IMR-90 (cell line): Measurements from ENCODE around the gene CLIP3. TPM values are rescaled to one million over a fixed set of nuclear protein-coding genes. Genes with fewer than 3 reads are reported as not detected.

Experiments
- ATAC-seq: fragments of 200-7000 bp; cut with Tn5 transposase; 2 replicates; pipeline ENCODE4 v1.9.1; 2020; ENCODE audit warnings: low read depth, mild to moderate bottlenecking, moderate library complexity
- BruUV-seq: library from RNA; stranded (reverse); fragments of 400-500 nt; replicated peaks from 2 replicates; lab custom pipeline; 2021; lab: Mats Ljungman, UMichigan
- CTCF ChIA-PET: fragments of 300-600 bp; formaldehyde crosslinking; extraction: SDS; loops from one replicate; lab custom pipeline; 2021; ENCODE audit warnings: antibody characterized with exemption; lab: Yijun Ruan, JAX
- POLR2A ChIA-PET: fragments of 300-600 bp; sonication (Branson Sonifier 250); formaldehyde crosslinking; loops from one replicate; lab custom pipeline; 2022; ENCODE audit warnings: antibody characterized with exemption; ENCODE audit not compliant: unreplicated experiment; lab: Charles Lee
- DNase-seq: peaks from one replicate; pipeline ENCODE4 v3.0.0; 2013
- H2AFZ ChIP-seq: replicated peaks from 2 replicates; pipeline ENCODE3; 2013; ENCODE audit warnings: low read length, mild to moderate bottlenecking; ENCODE audit not compliant: poor library complexity
- H2AK5ac ChIP-seq: 2 replicates; pipeline ENCODE4 v1.6.1; 2013; ENCODE audit warnings: low read depth, low read length, inconsistent platforms
- H2AK9ac ChIP-seq: replicated peaks from 2 replicates; pipeline ENCODE3; 2013; ENCODE audit warnings: mild to moderate bottlenecking, low read depth, low read length, moderate library complexity; ENCODE audit not compliant: poor library complexity
- H2BK120ac ChIP-seq: 2 replicates; pipeline ENCODE4 v1.6.1; 2013; ENCODE audit warnings: low read depth, low read length, inconsistent platforms
- H2BK15ac ChIP-seq: 3 replicates; pipeline ENCODE4 v1.6.1; 2013; ENCODE audit warnings: low read depth, low read length, inconsistent platforms
- H2BK20ac ChIP-seq: 2 replicates; pipeline ENCODE4 v1.6.1; 2013; ENCODE audit warnings: low read depth, mild to moderate bottlenecking, inconsistent platforms, low read length, moderate library complexity
- H2BK5ac ChIP-seq: 2 replicates; pipeline ENCODE4 v1.6.1; 2013; ENCODE audit warnings: mild to moderate bottlenecking, low read depth, low read length, inconsistent platforms; ENCODE audit not compliant: poor library complexity, severe bottlenecking
- H3K14ac ChIP-seq: replicated peaks from 2 replicates; pipeline ENCODE4 v1.6.1; 2013; ENCODE audit warnings: low read depth, low read length, inconsistent platforms
- H3K18ac ChIP-seq: 2 replicates; pipeline ENCODE4 v1.6.1; 2013; ENCODE audit warnings: low read depth, low read length, control low read depth
- H3K23ac ChIP-seq: 2 replicates; pipeline ENCODE4 v1.6.1; 2013; ENCODE audit warnings: low read depth, low read length, inconsistent platforms
- H3K27ac ChIP-seq: 2 replicates; pipeline ENCODE4 v1.5.1; 2013; ENCODE audit warnings: mild to moderate bottlenecking, control low read depth, low read length; ENCODE audit not compliant: insufficient read depth
- H3K27me3 ChIP-seq: 2 replicates; pipeline ENCODE4 v1.6.1; 2013; ENCODE audit warnings: low read length; ENCODE audit not compliant: control insufficient read depth, insufficient read depth
- H3K36me3 ChIP-seq: 2 replicates; pipeline ENCODE4 v1.6.1; 2013; ENCODE audit warnings: low read length, mixed read lengths; ENCODE audit not compliant: control insufficient read depth, insufficient read depth
- H3K4ac ChIP-seq: 2 replicates; pipeline ENCODE4 v1.6.1; 2013; ENCODE audit warnings: low read depth, low read length, inconsistent platforms
- H3K4me1 ChIP-seq: 2 replicates; pipeline ENCODE4 v1.6.1; 2013; ENCODE audit warnings: low read length, mixed read lengths; ENCODE audit not compliant: control insufficient read depth, insufficient read depth
- H3K4me2 ChIP-seq: 2 replicates; pipeline ENCODE4 v1.6.1; 2013; ENCODE audit warnings: low read depth, mild to moderate bottlenecking, control low read depth, low read length, moderate library complexity
- H3K4me3 ChIP-seq: 2 replicates; pipeline ENCODE4 v1.5.1; 2013; ENCODE audit warnings: low read depth, mild to moderate bottlenecking, control low read depth, low read length, moderate library complexity; ENCODE audit not compliant: insufficient read depth
- H3K56ac ChIP-seq: 2 replicates; pipeline ENCODE4 v1.6.1; 2013; ENCODE audit warnings: low read length, inconsistent platforms; ENCODE audit not compliant: insufficient read depth; ENCODE audit errors: extremely low read depth
- H3K79me1 ChIP-seq, 2 experiments: 2 replicates each; pipeline ENCODE4 v1.6.1; 2013; ENCODE audit warnings: low read length in 2 of 2, inconsistent platforms in 1 of 2, low read depth in 1 of 2
- H3K9ac ChIP-seq: 2 replicates; pipeline ENCODE4 v1.6.1; 2013; ENCODE audit warnings: low read depth, low read length, control low read depth
- H3K9me1 ChIP-seq: 2 replicates; pipeline ENCODE4 v1.6.1; 2013; ENCODE audit warnings: low read length, inconsistent platforms; ENCODE audit not compliant: insufficient read depth
- H3K9me3 ChIP-seq: 2 replicates; pipeline ENCODE4 v1.6.1; 2013; ENCODE audit warnings: low read length; ENCODE audit not compliant: control insufficient read depth, insufficient read depth
- H4K20me1 ChIP-seq: 2 replicates; pipeline ENCODE4 v1.6.1; 2013; ENCODE audit warnings: low read length, inconsistent platforms; ENCODE audit not compliant: insufficient read depth
- H4K5ac ChIP-seq: 2 replicates; pipeline ENCODE4 v1.6.1; 2013; ENCODE audit warnings: mild to moderate bottlenecking, low read depth, low read length, control low read depth
- H4K8ac ChIP-seq, 2 experiments: 2 replicates each; pipeline ENCODE4 v1.6.1; 2013; ENCODE audit warnings: low read depth in 2 of 2, low read length in 2 of 2, control low read depth in 1 of 2, inconsistent platforms in 1 of 2
- H4K91ac ChIP-seq: 2 replicates; pipeline ENCODE4 v1.6.1; 2013; ENCODE audit warnings: low read depth, low read length, inconsistent platforms; ENCODE audit not compliant: insufficient read depth
- BHLHE40 ChIP-seq: fragments of 150-350 bp; IDR thresholded peaks from 2 replicates; pipeline ENCODE4 v1.6.1; 2016; ENCODE audit warnings: mild to moderate bottlenecking, low read depth, low read length
- CEBPB ChIP-seq: IDR thresholded peaks from 2 replicates; pipeline ENCODE4 v1.6.1; 2012; ENCODE audit warnings: low read depth, low read length, improper control_type of control experiment
- CHD1 ChIP-seq: IDR thresholded peaks from 2 replicates; pipeline ENCODE4 v1.6.1; 2012; ENCODE audit warnings: low read depth, low read length, improper control_type of control experiment
- FOS ChIP-seq: fragments of 150-350 bp; IDR thresholded peaks from 2 replicates; pipeline ENCODE4 v1.6.1; 2016; ENCODE audit warnings: low read depth, low read length
- MAFK ChIP-seq: IDR thresholded peaks from 2 replicates; pipeline ENCODE4 v1.6.1; 2012; ENCODE audit warnings: low read depth, low read length, improper control_type of control experiment
- MAZ ChIP-seq: IDR thresholded peaks from 2 replicates; pipeline ENCODE4 v1.6.1; 2012; ENCODE audit warnings: low read depth, mild to moderate bottlenecking, low read length, improper control_type of control experiment, moderate library complexity, borderline replicate concordance
- MXI1 ChIP-seq: IDR thresholded peaks from 2 replicates; pipeline ENCODE4 v1.6.1; 2012; ENCODE audit warnings: low read depth, mild to moderate bottlenecking, low read length, moderate library complexity, borderline replicate concordance
- NFE2L2 ChIP-seq: fragments of 150-350 bp; IDR thresholded peaks from 2 replicates; pipeline ENCODE4 v1.6.1; 2016; ENCODE audit warnings: low read depth, mild to moderate bottlenecking, low read length
- POLR2A ChIP-seq: IDR thresholded peaks from 2 replicates; pipeline ENCODE4 v1.6.1; 2012; ENCODE audit warnings: mild to moderate bottlenecking, low read depth, low read length
- RAD21 ChIP-seq: IDR thresholded peaks from 2 replicates; pipeline ENCODE4 v1.6.1; 2012; ENCODE audit warnings: low read length, improper control_type of control experiment
- RCOR1 ChIP-seq: IDR thresholded peaks from 2 replicates; pipeline ENCODE4 v1.6.1; 2012; ENCODE audit warnings: mild to moderate bottlenecking, low read length, improper control_type of control experiment; ENCODE audit not compliant: insufficient replicate concordance
- RFX5 ChIP-seq: IDR thresholded peaks from 2 replicates; pipeline ENCODE4 v1.8.0; 2012; ENCODE audit warnings: low read depth, mild to moderate bottlenecking, low read length, moderate library complexity
- SMC3 ChIP-seq: fragments of 150-350 bp; IDR thresholded peaks from 2 replicates; pipeline ENCODE4 v1.6.1; 2016; ENCODE audit warnings: low read depth, mild to moderate bottlenecking, antibody characterized with exemption, low read length, moderate library complexity
- WGBS, 2 experiments: methylation state at CpG; one replicate each; pipeline versions ENCODE4 v1.1.5 to v1.1.7; 2013; ENCODE audit warnings: missing lambda C conversion rate in 2 of 2; ENCODE audit not compliant: insufficient read length in 1 of 2; ENCODE audit errors: extremely low coverage in 2 of 2; 5-methylcytosine and 5-hydroxymethylcytosine counted together
- dilution Hi-C: fragments of 300-500 bp; cut with HindIII; formaldehyde crosslinking; loops from one replicate; pipeline ENCODE4 v1.14.3; 2018; ENCODE audit warnings: low sequenced_read_pairs; ENCODE audit not compliant: unreplicated experiment
- in situ Hi-C: fragments of 300-500 bp; cut with MboI; formaldehyde crosslinking; loops from 3 replicates; pipeline ENCODE4 v1.14.3; 2019; ENCODE audit warnings: low sequenced_read_pairs, inconsistent platforms, mixed read lengths
- intact Hi-C: fragments of 100-400 bp; cut with micrococcal nuclease; formaldehyde crosslinking; loops from 2 replicates; pipeline ENCODE4 v1.10.0; 2022
- polyA plus RNA-seq, 3 experiments: library from polyadenylated mRNA; depleted of rRNA; stranded (reverse); fragments of >200 nt; gene quantifications; 2 replicates each; pipeline ENCODE4 v1.2.3, GENCODE V29; 2012; ENCODE audit warnings: low replicate concordance in 1 of 3
- total RNA-seq: library from RNA; depleted of rRNA; stranded (reverse); fragments of >200 nt; gene quantifications from 2 replicates; pipeline ENCODE4 v1.2.3, GENCODE V29; 2012
- TF ChIP-seq, protein P1 (sequence below): conservative IDR thresholded peaks from 2 replicates; pipeline ENCODE4 v1.5.1; 2012; ENCODE audit warnings: mild to moderate bottlenecking, low read depth, low read length, improper control_type of control experiment
- TF ChIP-seq, protein P2 (sequence below): fragments of 150-350 bp; IDR thresholded peaks from 2 replicates; pipeline ENCODE4 v1.6.1; 2016; ENCODE audit warnings: low read depth, mild to moderate bottlenecking, low read length, moderate library complexity, borderline replicate concordance
- TF ChIP-seq, protein P3 (sequence below): fragments of 150-350 bp; IDR thresholded peaks from 2 replicates; pipeline ENCODE4 v1.6.1; 2017; ENCODE audit warnings: mild to moderate bottlenecking, antibody characterized with exemption, low read length, low read depth

Gene CLIP3
- total and polyA plus RNA-seq, 2 of the 4 experiments (the other 2 are of a cell fraction) = 5.4 to 28.7 TPM

DNA sequence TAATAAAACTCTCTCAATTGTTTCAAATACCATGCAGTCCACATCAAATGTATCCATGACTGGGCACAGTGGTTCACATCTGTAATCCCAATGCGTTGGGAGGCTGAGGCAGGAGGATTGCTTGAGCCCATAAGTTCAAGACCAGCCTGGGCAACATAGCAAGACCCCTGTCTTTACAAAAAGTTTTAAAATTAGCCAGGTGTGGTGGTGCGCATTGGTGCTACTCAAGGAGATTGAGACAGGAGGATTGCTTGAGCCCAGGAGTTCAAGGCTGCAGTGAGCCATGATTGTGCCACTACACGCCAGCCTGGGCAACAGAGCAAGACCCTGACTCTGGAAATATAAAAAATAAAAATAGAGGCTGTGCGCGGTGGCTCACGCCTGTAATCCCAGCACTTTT is 5.0 kb downstream of the CLIP3 start:
- in situ Hi-C loops = no loop called here
- CTCF ChIA-PET = no interaction called here
- Histone ChIP-seq H2BK15ac (no peak overlapping the region), H2BK120ac (no peak overlapping the region), H2AFZ (no peak overlapping the region), H3K9ac (no peak overlapping the region), H3K4me3 (no peak overlapping the region), H3K4ac (no peak overlapping the region), H4K8ac (no peak overlapping the region), H3K79me1 (peaks cover 0 to 26% of the 10 kb centered on the region in 2 experiments; a peak in 3 of 4 replicates), H2BK20ac (no peak overlapping the region), H3K14ac (no peak overlapping the region), H3K56ac (no peak overlapping the region), H3K27ac (no peak overlapping the region), H3K9me3 (no peaks in the 10 kb centered on the region), H4K20me1 (no peaks in the 10 kb centered on the region; the same call in 1 of the 2 replicates), H3K23ac (no peak overlapping the region), H3K18ac (no peak overlapping the region), H3K36me3 (peaks cover 51% of the 10 kb centered on the region), H3K27me3 (no peaks in the 10 kb centered on the region), H4K5ac (no peak overlapping the region), H2BK5ac (no peak overlapping the region), H2AK5ac (no peak overlapping the region), H3K4me2 (no peak overlapping the region), H3K4me1 (peaks cover 2% of the 10 kb centered on the region; the same call in 1 of the 2 replicates), H2AK9ac (no peak overlapping the region), H4K91ac (no peak overlapping the region), H3K9me1 (0 out of 2 replicates have a peak, but pooled peaks cover 6% of the 10 kb centered on the region)
- no peak for ATAC-seq
- POLR2A ChIA-PET = no interaction called here
- intact Hi-C loops = no loop called here
- dilution Hi-C loops = no loop called here
- TF ChIP-seq RFX5 = no peak
- TF ChIP-seq FOS = no peak
- TF ChIP-seq NFE2L2 = no peak
- TF ChIP-seq CHD1 = no peak
- no peak for TF ChIP-seq POLR2A
- no peak for TF ChIP-seq CEBPB
- TF ChIP-seq RAD21 = no peak
- TF ChIP-seq SMC3 = no peak
- no peak for TF ChIP-seq MAFK
- no peak for TF ChIP-seq MAZ
- TF ChIP-seq RCOR1 = no peak
- TF ChIP-seq, protein P1, sequence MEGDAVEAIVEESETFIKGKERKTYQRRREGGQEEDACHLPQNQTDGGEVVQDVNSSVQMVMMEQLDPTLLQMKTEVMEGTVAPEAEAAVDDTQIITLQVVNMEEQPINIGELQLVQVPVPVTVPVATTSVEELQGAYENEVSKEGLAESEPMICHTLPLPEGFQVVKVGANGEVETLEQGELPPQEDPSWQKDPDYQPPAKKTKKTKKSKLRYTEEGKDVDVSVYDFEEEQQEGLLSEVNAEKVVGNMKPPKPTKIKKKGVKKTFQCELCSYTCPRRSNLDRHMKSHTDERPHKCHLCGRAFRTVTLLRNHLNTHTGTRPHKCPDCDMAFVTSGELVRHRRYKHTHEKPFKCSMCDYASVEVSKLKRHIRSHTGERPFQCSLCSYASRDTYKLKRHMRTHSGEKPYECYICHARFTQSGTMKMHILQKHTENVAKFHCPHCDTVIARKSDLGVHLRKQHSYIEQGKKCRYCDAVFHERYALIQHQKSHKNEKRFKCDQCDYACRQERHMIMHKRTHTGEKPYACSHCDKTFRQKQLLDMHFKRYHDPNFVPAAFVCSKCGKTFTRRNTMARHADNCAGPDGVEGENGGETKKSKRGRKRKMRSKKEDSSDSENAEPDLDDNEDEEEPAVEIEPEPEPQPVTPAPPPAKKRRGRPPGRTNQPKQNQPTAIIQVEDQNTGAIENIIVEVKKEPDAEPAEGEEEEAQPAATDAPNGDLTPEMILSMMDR = no peak
- no peak for TF ChIP-seq MXI1
- TF ChIP-seq, protein P2, sequence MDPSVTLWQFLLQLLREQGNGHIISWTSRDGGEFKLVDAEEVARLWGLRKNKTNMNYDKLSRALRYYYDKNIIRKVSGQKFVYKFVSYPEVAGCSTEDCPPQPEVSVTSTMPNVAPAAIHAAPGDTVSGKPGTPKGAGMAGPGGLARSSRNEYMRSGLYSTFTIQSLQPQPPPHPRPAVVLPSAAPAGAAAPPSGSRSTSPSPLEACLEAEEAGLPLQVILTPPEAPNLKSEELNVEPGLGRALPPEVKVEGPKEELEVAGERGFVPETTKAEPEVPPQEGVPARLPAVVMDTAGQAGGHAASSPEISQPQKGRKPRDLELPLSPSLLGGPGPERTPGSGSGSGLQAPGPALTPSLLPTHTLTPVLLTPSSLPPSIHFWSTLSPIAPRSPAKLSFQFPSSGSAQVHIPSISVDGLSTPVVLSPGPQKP = no peak
- TF ChIP-seq, protein P3, sequence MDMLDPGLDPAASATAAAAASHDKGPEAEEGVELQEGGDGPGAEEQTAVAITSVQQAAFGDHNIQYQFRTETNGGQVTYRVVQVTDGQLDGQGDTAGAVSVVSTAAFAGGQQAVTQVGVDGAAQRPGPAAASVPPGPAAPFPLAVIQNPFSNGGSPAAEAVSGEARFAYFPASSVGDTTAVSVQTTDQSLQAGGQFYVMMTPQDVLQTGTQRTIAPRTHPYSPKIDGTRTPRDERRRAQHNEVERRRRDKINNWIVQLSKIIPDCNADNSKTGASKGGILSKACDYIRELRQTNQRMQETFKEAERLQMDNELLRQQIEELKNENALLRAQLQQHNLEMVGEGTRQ = no peak
- no peak for TF ChIP-seq BHLHE40
- 100% methylated on average over 2 of the region's 6 CpGs; no CpG with 5 or more reads in 1 of the 2 experiments for WGBS, 2 experiments
- no peak for DNase-seq
- BruUV-seq = no TSS peak
